ENCODE data around the gene TMEM30B.

The TMEM30B gene

GRCh38 chr14:61269321-61270083, 11.6 kb downstream of the TMEM30B start:
- DNase-seq (ENCODE audit: low read depth, low spot score) = no peak
- H3K27ac ChIP-seq = no peak overlapping the region

- H3K27ac ChIP-seq = no peak overlapping the region
- no peak for DNase-seq (ENCODE audit: low read depth, low spot score)
Measured at GRCh38 chr14:61268812-61269211, 12.3 kb downstream of the TMEM30B start.

- no peak overlapping the region for H3K27ac ChIP-seq
- DNase-seq (ENCODE audit: low read depth, low spot score) = no peak
Measured at GRCh38 chr14:61266891-61267740, 14.0 kb downstream of the TMEM30B start.

GRCh38 chr14:61266436-61266835, 14.7 kb downstream of the TMEM30B start:
- H3K27ac ChIP-seq = no peak overlapping the region
- DNase-seq (ENCODE audit: low read depth, low spot score) = no peak

GRCh38 chr14:61264651-61265050, 16.5 kb downstream of the TMEM30B start:
- no peak overlapping the region for H3K27ac ChIP-seq
- DNase-seq (ENCODE audit: low read depth, low spot score) = no peak

- H3K27ac ChIP-seq = no peak overlapping the region
- DNase-seq (ENCODE audit: low read depth, low spot score) = no peak
Measured at GRCh38 chr14:61264010-61264571, 17.0 kb downstream of the TMEM30B start.

GRCh38 chr14:61262082-61262481, 19.1 kb downstream of the TMEM30B start:
- DNase-seq (ENCODE audit: low read depth, low spot score) = no peak

GRCh38 chr14:61260939-61261776, 20.0 kb downstream of the TMEM30B start:
- no peak overlapping the region for H3K27ac ChIP-seq
- no peak for DNase-seq (ENCODE audit: low read depth, low spot score)

More at GRCh38 chr14:61262082-61262481, 19.1 kb downstream of the TMEM30B start:
- H3K27ac ChIP-seq = no peak overlapping the region

GRCh38 chr14:61258985-61259384, 22.2 kb downstream of the TMEM30B start:
- DNase-seq (ENCODE audit: low read depth, low spot score) = no peak
- no peak overlapping the region for H3K27ac ChIP-seq

GRCh38 chr14:61257469-61258057, 23.6 kb downstream of the TMEM30B start:
- H3K27ac ChIP-seq = no peak overlapping the region
- no peak for DNase-seq (ENCODE audit: low read depth, low spot score)

- H3K27ac ChIP-seq = no peak overlapping the region
- DNase-seq (ENCODE audit: low read depth, low spot score) = no peak
Measured at GRCh38 chr14:61256826-61257468, 24.2 kb downstream of the TMEM30B start.

GRCh38 chr14:61255968-61256367, 25.2 kb downstream of the TMEM30B start:
- no peak for DNase-seq (ENCODE audit: low read depth, low spot score)

GRCh38 chr14:61254808-61255526, 26.2 kb downstream of the TMEM30B start:
- no peak overlapping the region for H3K27ac ChIP-seq
- no peak for DNase-seq (ENCODE audit: low read depth, low spot score)

More at GRCh38 chr14:61255968-61256367, 25.2 kb downstream of the TMEM30B start:
- H3K27ac ChIP-seq = no peak overlapping the region

- H3K27ac ChIP-seq = no peak overlapping the region
- no peak for DNase-seq (ENCODE audit: low read depth, low spot score)
Measured at GRCh38 chr14:61253064-61253738, 27.9 kb downstream of the TMEM30B start.

- peak overlapping the region; percentile 68 for H3K27ac ChIP-seq
Measured at GRCh38 chr14:61252369-61253063, 28.6 kb downstream of the TMEM30B start.

GRCh38 chr14:61250063-61250462, 31.1 kb downstream of the TMEM30B start:
- H3K27ac ChIP-seq = no peak overlapping the region
- DNase-seq (ENCODE audit: low read depth, low spot score) = no peak

More at GRCh38 chr14:61252369-61253063, 28.6 kb downstream of the TMEM30B start:
- peak; percentile 78 for DNase-seq (ENCODE audit: low read depth, low spot score)

GRCh38 chr14:61247935-61248334, 33.2 kb downstream of the TMEM30B start:
- peak overlapping the region; percentile 10 for H3K27ac ChIP-seq

More at GRCh38 chr14:61247935-61248334, 33.2 kb downstream of the TMEM30B start:
- DNase-seq (ENCODE audit: low read depth, low spot score) = no peak
